ENCODE measurements around the gene AK8.

- no peak for TF ChIP-seq CTCF (conservative IDR thresholded peaks at IDR 0.05; ENCODE audit: low read depth, low read length)
- no peak for TF ChIP-seq EZH2 (IDR thresholded peaks at IDR 0.05; ENCODE audit: borderline replicate concordance, low read depth, low read length, poor library complexity, severe bottlenecking)
Measured at GRCh38 chr9:132877824-132878694, at the start of gene AK8.
